CD4-positive, alpha-beta T cell treated with Interferon gamma for 1 hour (primary cell): ENCODE measurements around the gene NTRK2.
"Not testable (repeated sequence)": the region's sequence is repeated elsewhere in the genome, so short reads cannot be mapped to it uniquely, and the experiment has no call there.

ENCODE experiments used
- DNase-seq: peaks from one replicate; pipeline ENCODE4 v3.0.0-alpha.2; 2020

Gene NTRK2

GRCh38 chr9:85040821-85041465 is 371.4 kb downstream of the NTRK2 start:
- no peak for DNase-seq

- no peak for DNase-seq
Observed at GRCh38 chr9:85041466-85042137, 372.1 kb downstream of the NTRK2 start.

- DNase-seq = no peak
Observed at GRCh38 chr9:85042981-85043647, 373.6 kb downstream of the NTRK2 start.

- DNase-seq = no peak
Observed at GRCh38 chr9:85045271-85045670, 375.7 kb downstream of the NTRK2 start.

GRCh38 chr9:85046475-85046874 is 376.9 kb downstream of the NTRK2 start:
- DNase-seq = no peak

GRCh38 chr9:85053206-85053786 is 383.8 kb downstream of the NTRK2 start:
- DNase-seq = no peak

- DNase-seq = no peak
Observed at GRCh38 chr9:85054017-85054416, 384.5 kb downstream of the NTRK2 start.

GRCh38 chr9:85055506-85056202 is 386.1 kb downstream of the NTRK2 start:
- no peak for DNase-seq

- no peak for DNase-seq
Observed at GRCh38 chr9:85056203-85056572, 386.7 kb downstream of the NTRK2 start.

- no peak for DNase-seq
Observed at GRCh38 chr9:85061969-85062368, 392.4 kb downstream of the NTRK2 start.

- no peak for DNase-seq
Observed at GRCh38 chr9:85062385-85063022, 393.0 kb downstream of the NTRK2 start.

- DNase-seq = no peak
Observed at GRCh38 chr9:85064811-85065371, 395.4 kb downstream of the NTRK2 start.

GRCh38 chr9:85067792-85068191 is 398.3 kb downstream of the NTRK2 start:
- DNase-seq = no peak

GRCh38 chr9:85069421-85069820 is 399.9 kb downstream of the NTRK2 start:
- DNase-seq = not testable (repeated sequence)
